GM23338 (cell line): Measurements from ENCODE around the gene KCTD17. TPM values are rescaled to one million over a fixed set of nuclear protein-coding genes. Genes with fewer than 3 reads are reported as not detected.

Experiments used
- ATAC-seq: fragments of 200-7000 bp; cut with Tn5 transposase; 3 replicates; pipeline ENCODE4 v1.9.1; 2020
- DNase-seq: peaks from one replicate; pipeline ENCODE4 v3.0.0-alpha.2; 2015; ENCODE audit warnings: low spot score
- H2AFZ ChIP-seq: fragments of 200-600 bp; sonication (generic); 2 replicates; pipeline ENCODE4 v1.8.0; 2016; ENCODE audit warnings: antibody characterized with exemption, mild to moderate bottlenecking, moderate library complexity
- H3F3A ChIP-seq: fragments of 200-600 bp; sonication (generic); replicated peaks from 2 replicates; pipeline ENCODE4 v1.8.0; 2017; ENCODE audit warnings: antibody characterized with exemption, mixed run types, low read depth
- H3K27ac ChIP-seq: fragments of 200-600 bp; sonication (generic); 2 replicates; pipeline ENCODE4 v1.6.1; 2016; ENCODE audit warnings: low read depth
- H3K27me3 ChIP-seq: fragments of 200-600 bp; sonication (generic); 2 replicates; pipeline ENCODE4 v1.8.0; 2016; ENCODE audit warnings: mild to moderate bottlenecking, mixed run types, moderate library complexity; ENCODE audit not compliant: insufficient read depth
- H3K36me3 ChIP-seq: fragments of 200-600 bp; sonication (generic); 2 replicates; pipeline ENCODE4 v1.8.0; 2016; ENCODE audit warnings: mild to moderate bottlenecking; ENCODE audit not compliant: insufficient read depth
- H3K4me1 ChIP-seq: fragments of 200-600 bp; sonication (generic); 2 replicates; pipeline ENCODE4 v1.8.0; 2016; ENCODE audit warnings: mild to moderate bottlenecking, moderate library complexity; ENCODE audit not compliant: insufficient read depth
- H3K4me2 ChIP-seq: fragments of 200-600 bp; sonication (generic); 2 replicates; pipeline ENCODE4 v1.7.1; 2017; ENCODE audit warnings: mixed run types
- H3K4me3 ChIP-seq: fragments of 200-600 bp; sonication (generic); 2 replicates; pipeline ENCODE4 v1.6.1; 2016; ENCODE audit warnings: mixed run types
- H3K79me2 ChIP-seq: fragments of 200-600 bp; sonication (generic); replicated peaks from 2 replicates; pipeline ENCODE4 v1.8.0; 2017; ENCODE audit warnings: mild to moderate bottlenecking; ENCODE audit not compliant: insufficient read depth
- H3K9me2 ChIP-seq: fragments of 200-600 bp; sonication (generic); 2 replicates; pipeline ENCODE4 v1.8.0; 2017; ENCODE audit not compliant: insufficient read depth
- H4K20me1 ChIP-seq: fragments of 200-600 bp; sonication (generic); replicated peaks from 2 replicates; pipeline ENCODE4 v1.8.0; 2017; ENCODE audit warnings: mild to moderate bottlenecking; ENCODE audit not compliant: insufficient read depth
- H3K27ac Mint-ChIP-seq: 2 replicates; pipeline ENCODE4 v1.8.0; 2020; ENCODE audit warnings: inconsistent platforms, mild to moderate bottlenecking, moderate library complexity, mixed read lengths
- H3K27me3 Mint-ChIP-seq: 3 replicates; pipeline ENCODE4 v1.8.0; 2022; ENCODE audit warnings: low read depth, mild to moderate bottlenecking, moderate library complexity, mixed read lengths, inconsistent platforms; ENCODE audit not compliant: insufficient read depth, poor library complexity
- H3K36me3 Mint-ChIP-seq: 3 replicates; pipeline ENCODE4 v1.8.0; 2021; ENCODE audit warnings: low read depth, mild to moderate bottlenecking, inconsistent platforms, moderate library complexity, mixed read lengths
- H3K4me1 Mint-ChIP-seq: 3 replicates; pipeline ENCODE4 v1.8.0; 2020; ENCODE audit warnings: mild to moderate bottlenecking, inconsistent platforms, mixed read lengths
- H3K4me3 Mint-ChIP-seq: 3 replicates; pipeline ENCODE4 v1.8.0; 2021; ENCODE audit warnings: moderate library complexity, mild to moderate bottlenecking, inconsistent platforms, mixed read lengths
- H3K9me3 Mint-ChIP-seq: 3 replicates; pipeline ENCODE4 v1.8.0; 2020; ENCODE audit warnings: moderate library complexity, mild to moderate bottlenecking, inconsistent platforms, mixed read lengths
- CREB1 ChIP-seq: fragments of 250-450 bp; sonication (Bioruptor Pico); IDR thresholded peaks from 2 replicates; pipeline ENCODE4 v1.5.0; 2020; ENCODE audit warnings: low read depth, mild to moderate bottlenecking, moderate library complexity
- EZH2 ChIP-seq: fragments of 200-600 bp; sonication (generic); IDR thresholded peaks from one replicate; pipeline ENCODE4 v1.8.0; 2017; ENCODE audit warnings: antibody characterized with exemption, mild to moderate bottlenecking, low read depth; ENCODE audit not compliant: unreplicated experiment
- EZH2phosphoT487 ChIP-seq: fragments of 200-600 bp; sonication (generic); IDR thresholded peaks from one replicate; pipeline ENCODE4 v1.8.1; 2018; ENCODE audit warnings: antibody characterized with exemption; ENCODE audit not compliant: unreplicated experiment
- JUNB ChIP-seq: IDR thresholded peaks from one replicate; pipeline ENCODE4 v1.6.1; 2016; ENCODE audit warnings: antibody characterized with exemption; ENCODE audit not compliant: unreplicated experiment
- NANOG ChIP-seq: IDR thresholded peaks from 2 replicates; pipeline ENCODE4 v1.6.1; 2016; ENCODE audit warnings: antibody characterized with exemption, borderline replicate concordance
- POLR2AphosphoS5 ChIP-seq: IDR thresholded peaks from 2 replicates; pipeline ENCODE4 v1.6.1; 2016; ENCODE audit warnings: antibody characterized with exemption, low read depth
- STAT1 ChIP-seq: IDR thresholded peaks from one replicate; pipeline ENCODE4 v1.6.1; 2016; ENCODE audit warnings: antibody characterized with exemption; ENCODE audit not compliant: unreplicated experiment
- ZNF114 ChIP-seq: fragments of 250-450 bp; sonication (Bioruptor Pico); IDR thresholded peaks from 2 replicates; pipeline ENCODE4 v1.5.0; 2020; ENCODE audit warnings: mild to moderate bottlenecking, moderate library complexity
- ZNF331 ChIP-seq: fragments of 250-450 bp; sonication (Bioruptor Pico); IDR thresholded peaks from 2 replicates; pipeline ENCODE4 v1.5.0; 2020; ENCODE audit warnings: low read depth, mild to moderate bottlenecking, moderate library complexity
- polyA plus RNA-seq: library from polyadenylated mRNA; unstranded; fragments of >200 nt; fragmentation: Nextera tagmentation; extraction: Ambion mirVana; gene quantifications from 2 replicates; pipeline ENCODE4 v1.2.1, GENCODE V29; 2016
- total RNA-seq: library from RNA; depleted of rRNA; stranded (reverse); fragments of >200 nt; shearing (Covaris generic); gene quantifications from 2 replicates; pipeline ENCODE4 v1.2.3, GENCODE V29; 2014
- TF ChIP-seq, protein P1 (sequence below), 2 experiments: fragments of 200-600 bp in 1 of 2; sonication (generic) in 1 of 2; conservative IDR thresholded peaks; 2 replicates each; pipeline versions ENCODE4 v1.5.1 to v1.6.1; 2016 to 2017; ENCODE audit warnings: antibody characterized with exemption in 2 of 2, low read depth in 2 of 2, mild to moderate bottlenecking in 2 of 2, moderate library complexity in 1 of 2
- TF ChIP-seq, protein P2 (sequence below): fragments of 250-450 bp; sonication (Bioruptor Pico); IDR thresholded peaks from 2 replicates; pipeline ENCODE4 v1.5.0; 2020; ENCODE audit warnings: mild to moderate bottlenecking, moderate library complexity

Gene KCTD17
- total and polyA plus RNA-seq, 2 experiments from 2014 or later, result 25.1 to 35.0 TPM

DNA sequence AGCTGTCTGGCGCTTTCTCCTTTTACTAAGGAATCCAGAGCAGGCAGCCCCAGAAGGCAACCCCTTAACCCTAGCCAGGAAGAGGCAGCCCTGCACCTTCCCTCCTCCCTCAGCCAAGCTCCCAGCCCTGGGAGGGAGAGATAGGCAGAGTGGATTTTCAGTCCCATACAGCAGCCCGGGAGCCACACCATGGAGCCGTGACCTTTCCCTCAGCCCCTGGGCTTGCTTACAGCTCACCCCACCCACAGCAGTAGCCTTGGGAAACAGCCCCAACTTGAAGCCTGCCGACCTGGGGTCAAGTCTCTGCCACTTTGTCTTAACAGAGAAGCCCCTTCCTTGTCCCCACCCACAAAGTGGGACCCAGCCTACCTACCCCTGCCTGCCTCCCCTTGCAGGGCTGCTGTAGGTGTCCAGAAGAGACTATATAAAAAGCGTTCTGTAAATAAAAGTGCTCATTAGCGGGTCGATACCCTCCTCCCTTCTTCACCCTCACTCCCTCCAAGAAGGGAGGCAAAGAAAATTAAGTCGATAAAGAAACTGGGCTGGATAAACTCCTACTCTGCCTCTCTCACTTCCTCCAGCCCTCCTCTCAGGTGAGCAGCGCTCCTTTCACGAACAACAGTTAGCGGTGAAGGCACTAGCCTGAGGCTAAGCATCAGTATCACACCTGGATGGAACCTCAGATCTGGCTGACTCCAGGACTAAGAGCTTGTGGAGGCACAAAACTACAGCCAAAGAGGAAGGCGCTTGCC, 36.5 kb upstream of the KCTD17 start (continued):
- TF ChIP-seq, protein P1, sequence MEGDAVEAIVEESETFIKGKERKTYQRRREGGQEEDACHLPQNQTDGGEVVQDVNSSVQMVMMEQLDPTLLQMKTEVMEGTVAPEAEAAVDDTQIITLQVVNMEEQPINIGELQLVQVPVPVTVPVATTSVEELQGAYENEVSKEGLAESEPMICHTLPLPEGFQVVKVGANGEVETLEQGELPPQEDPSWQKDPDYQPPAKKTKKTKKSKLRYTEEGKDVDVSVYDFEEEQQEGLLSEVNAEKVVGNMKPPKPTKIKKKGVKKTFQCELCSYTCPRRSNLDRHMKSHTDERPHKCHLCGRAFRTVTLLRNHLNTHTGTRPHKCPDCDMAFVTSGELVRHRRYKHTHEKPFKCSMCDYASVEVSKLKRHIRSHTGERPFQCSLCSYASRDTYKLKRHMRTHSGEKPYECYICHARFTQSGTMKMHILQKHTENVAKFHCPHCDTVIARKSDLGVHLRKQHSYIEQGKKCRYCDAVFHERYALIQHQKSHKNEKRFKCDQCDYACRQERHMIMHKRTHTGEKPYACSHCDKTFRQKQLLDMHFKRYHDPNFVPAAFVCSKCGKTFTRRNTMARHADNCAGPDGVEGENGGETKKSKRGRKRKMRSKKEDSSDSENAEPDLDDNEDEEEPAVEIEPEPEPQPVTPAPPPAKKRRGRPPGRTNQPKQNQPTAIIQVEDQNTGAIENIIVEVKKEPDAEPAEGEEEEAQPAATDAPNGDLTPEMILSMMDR (conservative IDR thresholded peaks at IDR 0.05; ENCODE audit: low read depth in 2 of 2), result no peak
- TF ChIP-seq NANOG (no peak), POLR2AphosphoS5 (no peak)

DNA sequence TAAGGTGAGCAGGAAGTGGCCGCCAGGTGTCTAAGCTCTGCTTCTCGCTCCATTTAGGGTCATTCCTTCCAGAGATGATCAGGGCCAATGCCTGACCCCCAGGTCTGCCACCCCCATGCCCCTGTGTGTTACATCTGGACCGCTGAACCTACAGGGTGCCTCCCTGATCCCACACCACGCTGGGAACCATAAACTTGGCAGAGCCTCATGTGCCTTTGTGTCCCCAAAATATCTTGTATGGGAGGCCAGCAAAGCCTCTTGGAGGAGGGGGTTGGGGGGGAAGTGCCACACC, 36.0 kb upstream of the KCTD17 start:
- H3K4me3 Mint-ChIP-seq, result no peak overlapping the region
- TF ChIP-seq JUNB, result no peak
- TF ChIP-seq ZNF114 (CRISPR knock-in tag), result no peak
- TF ChIP-seq, protein P2, sequence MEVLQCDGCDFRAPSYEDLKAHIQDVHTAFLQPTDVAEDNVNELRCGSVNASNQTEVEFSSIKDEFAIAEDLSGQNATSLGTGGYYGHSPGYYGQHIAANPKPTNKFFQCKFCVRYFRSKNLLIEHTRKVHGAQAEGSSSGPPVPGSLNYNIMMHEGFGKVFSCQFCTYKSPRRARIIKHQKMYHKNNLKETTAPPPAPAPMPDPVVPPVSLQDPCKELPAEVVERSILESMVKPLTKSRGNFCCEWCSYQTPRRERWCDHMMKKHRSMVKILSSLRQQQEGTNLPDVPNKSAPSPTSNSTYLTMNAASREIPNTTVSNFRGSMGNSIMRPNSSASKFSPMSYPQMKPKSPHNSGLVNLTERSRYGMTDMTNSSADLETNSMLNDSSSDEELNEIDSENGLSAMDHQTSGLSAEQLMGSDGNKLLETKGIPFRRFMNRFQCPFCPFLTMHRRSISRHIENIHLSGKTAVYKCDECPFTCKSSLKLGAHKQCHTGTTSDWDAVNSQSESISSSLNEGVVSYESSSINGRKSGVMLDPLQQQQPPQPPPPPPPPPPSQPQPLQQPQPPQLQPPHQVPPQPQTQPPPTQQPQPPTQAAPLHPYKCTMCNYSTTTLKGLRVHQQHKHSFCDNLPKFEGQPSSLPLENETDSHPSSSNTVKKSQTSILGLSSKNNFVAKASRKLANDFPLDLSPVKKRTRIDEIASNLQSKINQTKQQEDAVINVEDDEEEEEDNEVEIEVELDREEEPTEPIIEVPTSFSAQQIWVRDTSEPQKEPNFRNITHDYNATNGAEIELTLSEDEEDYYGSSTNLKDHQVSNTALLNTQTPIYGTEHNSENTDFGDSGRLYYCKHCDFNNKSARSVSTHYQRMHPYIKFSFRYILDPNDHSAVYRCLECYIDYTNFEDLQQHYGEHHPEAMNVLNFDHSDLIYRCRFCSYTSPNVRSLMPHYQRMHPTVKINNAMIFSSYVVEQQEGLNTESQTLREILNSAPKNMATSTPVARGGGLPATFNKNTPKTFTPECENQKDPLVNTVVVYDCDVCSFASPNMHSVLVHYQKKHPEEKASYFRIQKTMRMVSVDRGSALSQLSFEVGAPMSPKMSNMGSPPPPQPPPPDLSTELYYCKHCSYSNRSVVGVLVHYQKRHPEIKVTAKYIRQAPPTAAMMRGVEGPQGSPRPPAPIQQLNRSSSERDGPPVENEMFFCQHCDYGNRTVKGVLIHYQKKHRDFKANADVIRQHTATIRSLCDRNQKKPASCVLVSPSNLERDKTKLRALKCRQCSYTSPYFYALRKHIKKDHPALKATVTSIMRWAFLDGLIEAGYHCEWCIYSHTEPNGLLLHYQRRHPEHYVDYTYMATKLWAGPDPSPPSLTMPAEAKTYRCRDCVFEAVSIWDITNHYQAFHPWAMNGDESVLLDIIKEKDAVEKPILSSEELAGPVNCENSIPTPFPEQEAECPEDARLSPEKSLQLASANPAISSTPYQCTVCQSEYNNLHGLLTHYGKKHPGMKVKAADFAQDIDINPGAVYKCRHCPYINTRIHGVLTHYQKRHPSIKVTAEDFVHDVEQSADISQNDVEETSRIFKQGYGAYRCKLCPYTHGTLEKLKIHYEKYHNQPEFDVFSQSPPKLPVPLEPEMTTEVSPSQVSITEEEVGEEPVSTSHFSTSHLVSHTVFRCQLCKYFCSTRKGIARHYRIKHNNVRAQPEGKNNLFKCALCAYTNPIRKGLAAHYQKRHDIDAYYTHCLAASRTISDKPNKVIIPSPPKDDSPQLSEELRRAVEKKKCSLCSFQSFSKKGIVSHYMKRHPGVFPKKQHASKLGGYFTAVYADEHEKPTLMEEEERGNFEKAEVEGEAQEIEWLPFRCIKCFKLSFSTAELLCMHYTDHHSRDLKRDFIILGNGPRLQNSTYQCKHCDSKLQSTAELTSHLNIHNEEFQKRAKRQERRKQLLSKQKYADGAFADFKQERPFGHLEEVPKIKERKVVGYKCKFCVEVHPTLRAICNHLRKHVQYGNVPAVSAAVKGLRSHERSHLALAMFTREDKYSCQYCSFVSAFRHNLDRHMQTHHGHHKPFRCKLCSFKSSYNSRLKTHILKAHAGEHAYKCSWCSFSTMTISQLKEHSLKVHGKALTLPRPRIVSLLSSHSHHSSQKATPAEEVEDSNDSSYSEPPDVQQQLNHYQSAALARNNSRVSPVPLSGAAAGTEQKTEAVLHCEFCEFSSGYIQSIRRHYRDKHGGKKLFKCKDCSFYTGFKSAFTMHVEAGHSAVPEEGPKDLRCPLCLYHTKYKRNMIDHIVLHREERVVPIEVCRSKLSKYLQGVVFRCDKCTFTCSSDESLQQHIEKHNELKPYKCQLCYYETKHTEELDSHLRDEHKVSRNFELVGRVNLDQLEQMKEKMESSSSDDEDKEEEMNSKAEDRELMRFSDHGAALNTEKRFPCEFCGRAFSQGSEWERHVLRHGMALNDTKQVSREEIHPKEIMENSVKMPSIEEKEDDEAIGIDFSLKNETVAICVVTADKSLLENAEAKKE (CRISPR knock-in tag), result no peak
- no peak for TF ChIP-seq EZH2
- TF ChIP-seq ZNF331 (CRISPR knock-in tag), result no peak
- no peak for TF ChIP-seq EZH2phosphoT487
- TF ChIP-seq STAT1, result no peak
- TF ChIP-seq, protein P1 (conservative IDR thresholded peaks at IDR 0.05; ENCODE audit: low read depth in 2 of 2), result no peak
- TF ChIP-seq CREB1 (CRISPR knock-in tag), result no peak
- no peak for TF ChIP-seq NANOG
- TF ChIP-seq POLR2AphosphoS5, result no peak

More for the DNA sequence above, 36.0 kb upstream of the KCTD17 start:
- Mint-ChIP-seq H3K36me3 (peaks cover 14% of the 10 kb centered on the region; the same call in 2 of the 3 replicates), H3K27me3 (peaks cover 8% of the 10 kb centered on the region), H3K27ac (peak overlapping the region; percentile 59; the same call in 1 of the 2 replicates), H3K4me1 (peaks cover 11% of the 10 kb centered on the region; the same call in 2 of the 3 replicates), H3K9me3 (no peaks in the 10 kb centered on the region; the same call in 2 of the 3 replicates)
- no peaks in the 10 kb centered on the region; the same call in 1 of the 2 replicates for H4K20me1 ChIP-seq
- peak overlapping the region; percentile 57 for H3K4me2 ChIP-seq
- no peaks in the 10 kb centered on the region for H3K9me2 ChIP-seq
- H2AFZ ChIP-seq, result no peak overlapping the region
- no peak for ATAC-seq
- H3K27me3 ChIP-seq, result no peaks in the 10 kb centered on the region
- no peak overlapping the region for H3K27ac ChIP-seq
- H3K4me1 ChIP-seq, result peaks cover 8% of the 10 kb centered on the region; the same call in 1 of the 2 replicates
- no peak for DNase-seq
- H3K4me3 ChIP-seq, result no peak overlapping the region
- H3F3A ChIP-seq, result no peaks in the 10 kb centered on the region
- H3K36me3 ChIP-seq, result no peaks in the 10 kb centered on the region
- H3K79me2 ChIP-seq, result peaks cover 15% of the 10 kb centered on the region
